Neuronal stem cell (in vitro differentiated cells): ENCODE data around the gene ZFHX3.
A peak's percentile ranks its signal among the peaks of the same experiment; 100 is the strongest.

Experiments used
- DNase-seq: peaks from one replicate; pipeline ENCODE4 v3.0.0-alpha.2; 2013; ENCODE audit warnings: low spot score
- H2AFZ ChIP-seq: one replicate; pipeline ENCODE4 v1.6.1; 2013; ENCODE audit warnings: mild to moderate bottlenecking, low read length, inconsistent platforms
- H2AK5ac ChIP-seq: 2 replicates; pipeline ENCODE4 v1.6.1; 2013; ENCODE audit warnings: low read depth, mild to moderate bottlenecking, inconsistent platforms, low read length, moderate library complexity, mixed read lengths
- H2BK120ac ChIP-seq: 2 replicates; pipeline ENCODE4 v1.6.1; 2013; ENCODE audit warnings: low read depth, mild to moderate bottlenecking, inconsistent platforms, low read length, moderate library complexity, mixed read lengths
- H2BK12ac ChIP-seq: one replicate; pipeline ENCODE4 v1.6.1; 2013; ENCODE audit warnings: low read length, inconsistent platforms
- H2BK15ac ChIP-seq: 2 replicates; pipeline ENCODE4 v1.6.1; 2013; ENCODE audit warnings: mild to moderate bottlenecking, low read length, inconsistent platforms, mixed read lengths
- H2BK5ac ChIP-seq: one replicate; pipeline ENCODE4 v1.6.1; 2013; ENCODE audit warnings: inconsistent platforms, mild to moderate bottlenecking, low read length, moderate library complexity
- H3K14ac ChIP-seq: one replicate; pipeline ENCODE4 v1.6.1; 2013; ENCODE audit warnings: low read length, inconsistent platforms
- H3K18ac ChIP-seq: 2 replicates; pipeline ENCODE4 v1.6.1; 2013; ENCODE audit warnings: low read length, inconsistent platforms
- H3K23ac ChIP-seq: 2 replicates; pipeline ENCODE4 v1.6.1; 2013; ENCODE audit warnings: low read depth, mild to moderate bottlenecking, mixed read lengths, low read length, inconsistent platforms; ENCODE audit not compliant: poor library complexity
- H3K27ac ChIP-seq: replicated peaks from 3 replicates; pipeline ENCODE4 v1.5.1; 2013; ENCODE audit warnings: low read length, inconsistent platforms
- H3K27me3 ChIP-seq, 3 experiments: 2 replicates each; pipeline ENCODE4 v1.6.1; 2013; ENCODE audit warnings: low read length in 3 of 3, mild to moderate bottlenecking in 2 of 3, inconsistent platforms in 1 of 3, low read depth in 1 of 3, mixed read lengths in 1 of 3, moderate library complexity in 1 of 3; ENCODE audit not compliant: control insufficient read depth in 3 of 3, insufficient read depth in 3 of 3
- H3K36me3 ChIP-seq, 2 donors: replicated peaks in 1 of 2; 2 replicates each; pipeline ENCODE4 v1.6.1; 2013; ENCODE audit warnings: low read length in 2 of 2; ENCODE audit not compliant: control insufficient read depth in 2 of 2, insufficient read depth in 2 of 2
- H3K4ac ChIP-seq: 2 replicates; pipeline ENCODE4 v1.6.1; 2013; ENCODE audit warnings: inconsistent platforms, mild to moderate bottlenecking, low read length, moderate library complexity
- H3K4me1 ChIP-seq, 2 donors: 1 replicate in 1 of 2; 2 replicates in 1 of 2; pipeline ENCODE4 v1.6.1; 2013; ENCODE audit warnings: low read length in 2 of 2, low read depth in 1 of 2; ENCODE audit not compliant: control insufficient read depth in 2 of 2, insufficient read depth in 1 of 2
- H3K4me2 ChIP-seq: one replicate; pipeline ENCODE4 v1.6.1; 2013; ENCODE audit warnings: mild to moderate bottlenecking, low read length, inconsistent platforms; ENCODE audit not compliant: insufficient read depth, poor library complexity, severe bottlenecking
- H3K4me3 ChIP-seq, 2 donors: 2 replicates each; pipeline ENCODE4 v1.5.1; 2013; ENCODE audit warnings: low read length in 2 of 2, mild to moderate bottlenecking in 2 of 2, inconsistent platforms in 1 of 2, moderate library complexity in 1 of 2
- H3K79me1 ChIP-seq: one replicate; pipeline ENCODE4 v1.6.1; 2013; ENCODE audit warnings: low read depth, mild to moderate bottlenecking, inconsistent platforms, low read length, moderate library complexity
- H3K9ac ChIP-seq: one replicate; pipeline ENCODE4 v1.6.1; 2013; ENCODE audit warnings: mild to moderate bottlenecking, low read depth, low read length, inconsistent platforms; ENCODE audit not compliant: poor library complexity
- H3K9me3 ChIP-seq, 2 donors: replicated peaks in 1 of 2; 2 replicates each; pipeline versions ENCODE3 to v1.6.1; 2013; ENCODE audit warnings: low read length in 2 of 2, mild to moderate bottlenecking in 2 of 2, inconsistent platforms in 1 of 2, low read depth in 1 of 2, mixed read lengths in 1 of 2, moderate library complexity in 1 of 2; ENCODE audit not compliant: control insufficient read depth in 2 of 2, insufficient read depth in 1 of 2
- H4K8ac ChIP-seq: one replicate; pipeline ENCODE4 v1.6.1; 2013; ENCODE audit warnings: low read depth, mild to moderate bottlenecking, inconsistent platforms, low read length, moderate library complexity
- H4K91ac ChIP-seq: one replicate; pipeline ENCODE4 v1.6.1; 2013; ENCODE audit warnings: low read length, low read depth, mild to moderate bottlenecking, inconsistent platforms; ENCODE audit not compliant: poor library complexity
- WGBS, 2 donors: extraction: QIAGEN DNeasy Blood & Tissue Kit; methylation state at CpG; one replicate each; pipeline ENCODE4 v1.1.7; 2013; ENCODE audit warnings: missing lambda C conversion rate in 2 of 2, mixed read lengths in 1 of 2; ENCODE audit not compliant: insufficient read length in 2 of 2, insufficient replicate concordance in 1 of 2; ENCODE audit errors: extremely low coverage in 2 of 2; 5-methylcytosine and 5-hydroxymethylcytosine counted together

The ZFHX3 gene

GRCh38 chr16:73059779-73060615, 12.1 kb upstream of the ZFHX3 start:
- no peak overlapping the region for H3K27ac ChIP-seq
- no peak overlapping the region for H4K8ac ChIP-seq
- H3K36me3 ChIP-seq: no peaks in the 10 kb centered on the region
- no peak overlapping the region for H4K91ac ChIP-seq
- no peak overlapping the region for H3K14ac ChIP-seq
- no peak overlapping the region for H2AFZ ChIP-seq
- H2BK15ac ChIP-seq: no peak overlapping the region
- peak overlapping the region in 1 of 2 donors; percentile 58 for H3K4me3 ChIP-seq
- H3K4me2 ChIP-seq: no peak overlapping the region
- no peak overlapping the region for H2BK12ac ChIP-seq
- WGBS, 2 donors: no CpG with 5 or more reads among the region's 10 CpGs
- no peak overlapping the region for H3K4ac ChIP-seq
- no peaks in the 10 kb centered on the region for H3K79me1 ChIP-seq
- H3K4me1 ChIP-seq: peaks cover 25 to 29% of the 10 kb centered on the region in 2 donors
- no peak overlapping the region for H2BK120ac ChIP-seq
- no peak overlapping the region for H2BK5ac ChIP-seq
- no peak overlapping the region for H3K18ac ChIP-seq
- H3K23ac ChIP-seq: no peak overlapping the region
- H3K27me3 ChIP-seq: peaks cover 2 to 52% (median 20%) of the 10 kb centered on the region in 3 experiments
- H2AK5ac ChIP-seq: no peak overlapping the region
- no peak for DNase-seq
- H3K9me3 ChIP-seq: no peaks in the 10 kb centered on the region
- no peak overlapping the region for H3K9ac ChIP-seq

- Histone ChIP-seq H4K91ac (no peak overlapping the region), H3K9me3 (no peaks in the 10 kb centered on the region), H2BK5ac (peak overlapping the region; percentile 95), H3K4me1 (peaks cover 26 to 37% of the 10 kb centered on the region in 2 donors), H3K36me3 (no peaks in the 10 kb centered on the region), H3K27me3 (peaks cover 0 to 46% (median 11%) of the 10 kb centered on the region in 3 experiments), H3K79me1 (no peaks in the 10 kb centered on the region), H2BK15ac (no peak overlapping the region), H3K27ac (peak overlapping the region; percentile 87), H2AK5ac (no peak overlapping the region), H3K4me2 (peak overlapping the region; percentile 73), H3K23ac (no peak overlapping the region), H3K9ac (no peak overlapping the region), H2BK120ac (no peak overlapping the region), H2BK12ac (no peak overlapping the region), H3K18ac (peak overlapping the region; percentile 94), H2AFZ (peak overlapping the region; percentile 42), H3K14ac (no peak overlapping the region), H4K8ac (no peak overlapping the region), H3K4ac (no peak overlapping the region), H3K4me3 (peak overlapping the region; percentile 58 to 91)
- WGBS, 2 donors: no CpG with 5 or more reads among the region's 72 CpGs
- peak; percentile 77 for DNase-seq
Measured at GRCh38 chr16:73058616-73059409, 10.9 kb upstream of the ZFHX3 start.

- no peak overlapping the region for H4K91ac ChIP-seq
- peaks cover 0 to 46% (median 6%) of the 10 kb centered on the region in 3 experiments for H3K27me3 ChIP-seq
- peaks cover 31 to 40% of the 10 kb centered on the region in 2 donors for H3K4me1 ChIP-seq
- H3K79me1 ChIP-seq: no peaks in the 10 kb centered on the region
- H3K36me3 ChIP-seq: no peaks in the 10 kb centered on the region
- H3K4ac ChIP-seq: no peak overlapping the region
- H2BK5ac ChIP-seq: peak overlapping the region; percentile 95
- H3K4me3 ChIP-seq: peak overlapping the region; percentile 58 to 91
- H3K27ac ChIP-seq: peak overlapping the region; percentile 87
- peak overlapping the region; percentile 94 for H3K18ac ChIP-seq
- H3K4me2 ChIP-seq: peak overlapping the region; percentile 73
- H3K23ac ChIP-seq: no peak overlapping the region
- no peak overlapping the region for H2AK5ac ChIP-seq
- H3K14ac ChIP-seq: no peak overlapping the region
- H2BK15ac ChIP-seq: peak overlapping the region; percentile 85
- no peak overlapping the region for H3K9ac ChIP-seq
- no CpG with 5 or more reads among the region's 61 CpGs for WGBS, 2 donors
- no peak overlapping the region for H2BK12ac ChIP-seq
- peak; percentile 48 for DNase-seq
- peak overlapping the region; percentile 97 for H2BK120ac ChIP-seq
- H2AFZ ChIP-seq: peak overlapping the region; percentile 11
- no peak overlapping the region for H4K8ac ChIP-seq
- no peaks in the 10 kb centered on the region for H3K9me3 ChIP-seq
Measured at GRCh38 chr16:73058221-73058615, 10.3 kb upstream of the ZFHX3 start.
